ENCODE results near the gene CBX2.
A peak's percentile ranks its signal among the peaks of the same experiment; 100 is the strongest.

CBX2 gene

DNA sequence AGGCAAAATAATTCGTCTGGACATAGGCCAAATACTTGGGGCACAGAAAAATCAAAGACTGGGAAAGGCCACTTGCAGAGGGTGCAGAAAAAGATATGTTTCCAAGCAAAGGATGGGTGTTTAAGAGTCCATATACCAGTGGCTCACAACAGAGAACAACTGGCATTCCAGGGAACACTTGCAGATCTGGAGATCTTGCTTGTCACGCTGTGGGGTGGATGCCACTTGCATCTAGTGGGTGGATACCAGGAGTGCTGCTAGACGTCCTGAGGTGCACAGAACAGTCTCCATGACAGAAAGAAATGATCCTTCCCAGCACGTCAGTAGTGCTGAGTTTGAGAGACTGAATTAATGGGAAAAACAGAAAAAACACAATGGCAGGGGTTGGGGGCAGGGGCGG is 10.5 kb downstream of the CBX2 start:
- H3K9me3 ChIP-seq (ENCODE audit: insufficient read depth, low read length) = no peaks in the 10 kb centered on the region
- no peak overlapping the region for H3K4me2 ChIP-seq (ENCODE audit: low read length)
- H3K27me3 ChIP-seq (ENCODE audit: low read depth, low read length) = no peaks in the 10 kb centered on the region
- no peaks in the 10 kb centered on the region for H3K4me1 ChIP-seq (ENCODE audit: low read length)
- H3K79me2 ChIP-seq (ENCODE audit: low read length) = no peaks in the 10 kb centered on the region
- H2AFZ ChIP-seq (ENCODE audit: low read depth, low read length) = no peak overlapping the region
- H4K20me1 ChIP-seq (ENCODE audit: insufficient read depth, low read length) = no peaks in the 10 kb centered on the region
- no peak overlapping the region for H3K27ac ChIP-seq (ENCODE audit: low read length)
- TF ChIP-seq, protein P1, sequence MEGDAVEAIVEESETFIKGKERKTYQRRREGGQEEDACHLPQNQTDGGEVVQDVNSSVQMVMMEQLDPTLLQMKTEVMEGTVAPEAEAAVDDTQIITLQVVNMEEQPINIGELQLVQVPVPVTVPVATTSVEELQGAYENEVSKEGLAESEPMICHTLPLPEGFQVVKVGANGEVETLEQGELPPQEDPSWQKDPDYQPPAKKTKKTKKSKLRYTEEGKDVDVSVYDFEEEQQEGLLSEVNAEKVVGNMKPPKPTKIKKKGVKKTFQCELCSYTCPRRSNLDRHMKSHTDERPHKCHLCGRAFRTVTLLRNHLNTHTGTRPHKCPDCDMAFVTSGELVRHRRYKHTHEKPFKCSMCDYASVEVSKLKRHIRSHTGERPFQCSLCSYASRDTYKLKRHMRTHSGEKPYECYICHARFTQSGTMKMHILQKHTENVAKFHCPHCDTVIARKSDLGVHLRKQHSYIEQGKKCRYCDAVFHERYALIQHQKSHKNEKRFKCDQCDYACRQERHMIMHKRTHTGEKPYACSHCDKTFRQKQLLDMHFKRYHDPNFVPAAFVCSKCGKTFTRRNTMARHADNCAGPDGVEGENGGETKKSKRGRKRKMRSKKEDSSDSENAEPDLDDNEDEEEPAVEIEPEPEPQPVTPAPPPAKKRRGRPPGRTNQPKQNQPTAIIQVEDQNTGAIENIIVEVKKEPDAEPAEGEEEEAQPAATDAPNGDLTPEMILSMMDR (IDR thresholded peaks at IDR 0.05; ENCODE audit: low read depth, low read length) = no peak
- TF ChIP-seq EZH2phosphoT487 (IDR thresholded peaks at IDR 0.05; ENCODE audit: low read depth) = no peak
- no peak overlapping the region for H3K4me3 ChIP-seq (ENCODE audit: low read length)
- H3K9ac ChIP-seq (ENCODE audit: low read length) = no peak overlapping the region
- H3K36me3 ChIP-seq (replicated peaks; ENCODE audit: low read depth, low read length) = peaks cover 22% of the 10 kb centered on the region

DNA sequence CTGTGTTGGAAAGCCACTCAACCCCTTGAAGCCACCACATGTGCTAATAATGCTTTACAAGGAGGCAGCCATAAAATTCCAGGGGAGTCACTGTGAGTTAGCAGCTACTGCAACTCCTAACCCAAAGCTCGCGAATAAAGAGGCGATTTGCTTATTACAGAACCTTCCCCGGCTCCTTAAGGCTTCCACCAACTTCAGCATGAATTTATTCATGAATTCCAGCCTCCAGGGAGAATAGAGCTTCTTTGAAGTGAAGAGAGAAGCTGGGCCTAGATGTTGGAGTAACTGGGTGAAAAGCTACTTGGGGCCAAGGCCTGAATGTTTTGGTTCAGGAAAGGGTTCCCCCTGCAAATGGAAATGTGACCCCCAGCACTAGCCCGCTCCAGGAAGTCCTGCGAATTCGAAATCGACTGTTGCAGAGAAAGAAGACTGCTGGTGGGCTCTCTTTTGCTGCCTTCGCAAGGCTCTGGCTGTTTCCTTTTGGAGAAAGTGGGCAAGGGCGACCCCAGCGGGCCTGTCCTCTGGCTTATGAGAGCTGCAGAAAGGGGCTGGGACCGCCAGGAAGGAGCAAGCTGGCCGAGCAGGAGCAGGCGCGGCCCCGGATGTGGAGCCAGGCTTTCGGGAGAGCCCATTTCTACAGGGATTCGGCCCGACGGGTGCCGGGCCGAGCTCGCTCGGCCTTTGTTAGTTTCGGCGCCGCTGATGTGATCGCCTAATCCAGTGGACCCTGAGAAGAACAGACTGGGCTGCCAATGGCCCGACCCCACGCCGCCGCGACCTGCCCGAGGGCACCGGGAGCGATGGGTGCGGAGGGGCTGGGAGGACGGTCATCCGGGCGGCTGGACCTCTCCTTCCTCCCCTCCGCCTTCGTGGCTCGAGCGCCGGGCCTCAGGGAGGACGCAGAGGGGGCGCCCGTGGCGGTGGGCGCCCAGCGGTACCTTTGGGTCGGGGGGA is 11.3 kb downstream of the CBX2 start:
- H4K20me1 ChIP-seq (ENCODE audit: insufficient read depth, low read length) = no peaks in the 10 kb centered on the region
- H3K9ac ChIP-seq (ENCODE audit: low read length) = peak overlapping the region; percentile 35; the same call in 1 of the 2 replicates
- H3K79me2 ChIP-seq (ENCODE audit: low read length) = no peaks in the 10 kb centered on the region
- no peaks in the 10 kb centered on the region for H3K4me1 ChIP-seq (ENCODE audit: low read length)
- H3K9me3 ChIP-seq (ENCODE audit: insufficient read depth, low read length) = no peaks in the 10 kb centered on the region
- H3K4me2 ChIP-seq (ENCODE audit: low read length) = peak overlapping the region; percentile 57
- peak overlapping the region; percentile 66 for H3K4me3 ChIP-seq (ENCODE audit: low read length)
- no peak overlapping the region for H2AFZ ChIP-seq (ENCODE audit: low read depth, low read length)
- H3K27me3 ChIP-seq (ENCODE audit: low read depth, low read length) = no peaks in the 10 kb centered on the region
- TF ChIP-seq EZH2phosphoT487 (IDR thresholded peaks at IDR 0.05; ENCODE audit: low read depth) = no peak
- TF ChIP-seq, protein P1 (IDR thresholded peaks at IDR 0.05; ENCODE audit: low read depth, low read length) = no peak
- H3K27ac ChIP-seq (ENCODE audit: low read length) = no peak overlapping the region
- H3K36me3 ChIP-seq (replicated peaks; ENCODE audit: low read depth, low read length) = peaks cover 20% of the 10 kb centered on the region

DNA sequence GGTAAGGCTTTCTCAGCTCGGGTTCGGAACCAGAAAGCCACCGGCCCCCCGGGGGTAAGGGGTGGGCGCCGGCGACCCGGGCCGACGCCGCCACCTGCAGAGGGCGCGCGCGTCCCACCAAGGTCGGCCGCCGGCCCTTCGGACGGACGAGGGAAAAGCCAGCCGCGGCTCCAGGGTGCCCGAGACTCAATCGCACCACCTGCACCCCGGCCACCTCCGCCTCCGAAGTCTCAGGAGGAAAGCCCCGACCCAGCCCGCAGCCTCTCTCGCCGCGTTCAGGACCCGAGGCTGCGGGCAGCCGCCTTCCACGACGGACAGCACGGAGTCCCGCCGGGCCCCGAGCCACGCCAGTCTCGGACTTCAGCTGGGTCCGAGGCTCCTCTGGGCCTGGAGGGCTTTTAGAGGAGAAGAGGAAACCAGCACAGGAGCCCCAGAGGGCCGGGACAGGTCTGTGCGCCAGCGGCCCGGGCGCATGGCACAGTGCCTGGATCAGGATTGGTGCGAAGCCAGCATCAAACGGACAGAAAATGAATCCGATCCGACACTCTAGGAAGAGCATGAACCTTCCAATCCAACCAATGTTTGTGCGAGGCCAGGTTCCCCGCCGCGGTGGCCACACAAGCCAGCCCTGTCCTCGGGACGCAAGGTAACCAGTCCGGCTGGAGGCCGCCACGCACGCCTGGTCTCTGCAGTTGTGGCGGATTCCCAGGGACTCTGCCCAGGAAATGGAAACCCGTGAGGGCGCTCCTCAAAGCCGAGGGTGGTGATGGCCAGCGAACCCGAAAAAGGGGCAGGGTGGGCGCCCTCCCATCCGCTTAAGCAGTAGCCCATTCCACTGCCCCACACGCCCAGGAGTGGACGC is 12.2 kb downstream of the CBX2 start:
- Histone ChIP-seq H3K4me3 (ENCODE audit: low read length) (peak overlapping the region; percentile 66), H3K27ac (ENCODE audit: low read length) (no peak overlapping the region), H3K27me3 (ENCODE audit: low read depth, low read length) (no peaks in the 10 kb centered on the region), H3K4me1 (ENCODE audit: low read length) (no peaks in the 10 kb centered on the region), H3K36me3 (replicated peaks; ENCODE audit: low read depth, low read length) (peaks cover 18% of the 10 kb centered on the region), H2AFZ (ENCODE audit: low read depth, low read length) (no peak overlapping the region), H3K4me2 (ENCODE audit: low read length) (peak overlapping the region; percentile 57), H3K9ac (ENCODE audit: low read length) (peak overlapping the region; percentile 35; the same call in 1 of the 2 replicates), H3K9me3 (ENCODE audit: insufficient read depth, low read length) (no peaks in the 10 kb centered on the region), H4K20me1 (ENCODE audit: insufficient read depth, low read length) (no peaks in the 10 kb centered on the region), H3K79me2 (ENCODE audit: low read length) (peaks cover 8% of the 10 kb centered on the region)
- no peak for TF ChIP-seq EZH2phosphoT487 (IDR thresholded peaks at IDR 0.05; ENCODE audit: low read depth)
- TF ChIP-seq, protein P1 (IDR thresholded peaks at IDR 0.05; ENCODE audit: low read depth, low read length) = peak; percentile 49

Measured in OCI-LY3 (cell line).